Transverse colon (tissue), 4 donors: ENCODE results near the gene DHDDS. TPM values are rescaled to one million over a fixed set of nuclear protein-coding genes. Genes with fewer than 3 reads are reported as not detected.

ENCODE experiments used
- DNase-seq: peaks from one replicate; pipeline ENCODE4 v3.0.0-alpha.2; 2019
- H3K27ac ChIP-seq, 4 donors: fragments of 200-600 bp; sonication (generic); 2 replicates each; pipeline ENCODE4 v1.5.1; 2016 to 2018; ENCODE audit warnings: inconsistent platforms in 4 of 4
- H3K27me3 ChIP-seq: fragments of 200-600 bp; sonication (generic); 2 replicates; pipeline ENCODE4 v1.5.1; 2017; ENCODE audit warnings: inconsistent platforms
- H3K36me3 ChIP-seq, 4 donors: fragments of 200-600 bp; sonication (generic); 2 replicates each; pipeline ENCODE4 v1.5.1; 2017 to 2019; ENCODE audit warnings: inconsistent platforms in 4 of 4
- H3K4me1 ChIP-seq, 4 donors: fragments of 200-600 bp; sonication (generic); 2 replicates each; pipeline ENCODE4 v1.5.1; 2017 to 2020; ENCODE audit warnings: inconsistent platforms in 4 of 4
- H3K4me3 ChIP-seq, 4 donors: fragments of 200-600 bp; sonication (generic); 1 replicate in 1 of 4; 2 replicates in 3 of 4; pipeline versions ENCODE4 v1.5.1 to v1.6.1; 2017 to 2019; ENCODE audit warnings: inconsistent platforms in 4 of 4
- H3K9me3 ChIP-seq, 2 donors: fragments of 200-600 bp; sonication (generic); 2 replicates each; pipeline ENCODE4 v1.5.1; 2017 to 2019; ENCODE audit warnings: inconsistent platforms in 2 of 2
- CTCF ChIP-seq, 5 experiments: fragments of 200-600 bp in 3 of 5; fragments of 450-650 bp in 2 of 5; sonication (generic) in 3 of 5; IDR thresholded peaks; 1 replicate in 2 of 5; 2 replicates in 3 of 5; pipeline ENCODE4 v1.5.1; 2016 to 2017; ENCODE audit warnings: antibody characterized with exemption in 5 of 5, inconsistent platforms in 3 of 5, mild to moderate bottlenecking in 2 of 5, moderate library complexity in 1 of 5
- EP300 ChIP-seq: sonication (generic); formaldehyde crosslinking; IDR thresholded peaks from one replicate; pipeline ENCODE4 v1.6.1; 2017; ENCODE audit warnings: antibody characterized with exemption, low read depth
- POLR2A ChIP-seq: fragments of 450-650 bp; IDR thresholded peaks from one replicate; pipeline ENCODE4 v1.6.1; 2016; ENCODE audit warnings: antibody characterized with exemption, mild to moderate bottlenecking, moderate library complexity
- POLR2AphosphoS5 ChIP-seq, 3 donors: sonication (generic); formaldehyde crosslinking; IDR thresholded peaks; one replicate each; pipeline ENCODE4 v1.6.1; 2016; ENCODE audit warnings: antibody characterized with exemption in 3 of 3
- WGBS, 2 donors: methylation state at CpG; one replicate each; pipeline ENCODE4 v1.1.5; 2018; ENCODE audit warnings: low coverage in 1 of 2; 5-methylcytosine and 5-hydroxymethylcytosine counted together
- in situ Hi-C, 4 donors: fragments of 200-750 bp; cut with MboI; loops; one replicate each; pipeline versions ENCODE4 v1.15.0 to v1.15.1; 2017; ENCODE audit warnings: low sequenced_read_pairs in 3 of 4, low pct_ligation_motif_present in 1 of 4, low pct_unique_long_range_greater_than_20kb in 1 of 4
- intact Hi-C: fragments of 100-400 bp; cut with DNase I; formaldehyde crosslinking; loops from one replicate; pipeline ENCODE4 v1.15.1; 2023; ENCODE audit warnings: low total_unique reads
- total RNA-seq, 4 donors: library from RNA; depleted of rRNA; stranded (reverse); fragments of >200 nt; gene quantifications; one replicate each; pipeline ENCODE4 v1.1.0, GENCODE V29; 2016

Gene DHDDS
- total RNA-seq, 4 donors from 2014 or later: 83.4 to 204 (median 131) TPM

DNA sequence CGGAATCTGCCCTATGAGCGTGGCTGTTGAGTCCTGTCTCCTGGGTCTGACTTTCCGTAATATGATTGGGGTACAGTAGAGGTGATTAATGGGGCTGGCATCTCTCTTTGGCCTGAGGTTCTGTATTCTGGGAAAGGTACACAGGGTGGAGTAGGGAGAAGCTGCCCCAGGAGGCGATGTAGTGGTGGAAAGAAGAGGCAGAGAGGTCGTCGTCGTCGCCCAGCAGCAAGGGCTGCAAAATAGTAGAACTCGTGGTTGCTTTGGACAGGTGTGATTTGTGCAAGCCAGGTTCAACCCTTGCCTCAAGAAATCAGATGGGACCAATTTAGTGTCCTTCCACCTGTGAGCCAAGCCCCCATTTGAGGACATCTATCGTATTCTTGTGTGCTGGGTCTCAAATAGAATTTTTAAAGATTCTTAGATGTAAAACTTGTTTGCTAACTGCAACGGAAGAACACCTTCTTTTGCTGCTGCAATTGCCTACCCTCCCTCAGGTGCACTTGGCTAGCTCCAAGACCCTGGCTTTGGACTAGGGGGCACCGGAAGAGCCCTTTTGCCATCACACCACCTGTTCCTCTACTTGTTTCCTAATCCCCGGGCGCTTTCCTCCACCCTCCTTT, 38.9 kb downstream of the DHDDS start:
- TF ChIP-seq POLR2A (no peak), POLR2AphosphoS5 (IDR thresholded peaks at IDR 0.05) (no peak), EP300 (no peak), CTCF (IDR thresholded peaks at IDR 0.05) (no peak)
- intact Hi-C loops: no loop called here
- in situ Hi-C loops: no loop called here
- Histone ChIP-seq H3K27ac (peak overlapping the region; percentile 41 to 100 (median 99)), H3K27me3 (no peaks in the 10 kb centered on the region), H3K36me3 (peaks cover 0 to 33% (median 9%) of the 10 kb centered on the region in 4 donors), H3K4me1 (peaks cover 13 to 55% (median 41%) of the 10 kb centered on the region in 4 donors), H3K9me3 (no peaks in the 10 kb centered on the region), H3K4me3 (peak overlapping the region in 2 of 4 donors; percentile 87 to 99)
- no peak for DNase-seq
- WGBS, 2 donors: 30 to 41% methylated on average over 11 to 14 of the region's 14 CpGs

DNA sequence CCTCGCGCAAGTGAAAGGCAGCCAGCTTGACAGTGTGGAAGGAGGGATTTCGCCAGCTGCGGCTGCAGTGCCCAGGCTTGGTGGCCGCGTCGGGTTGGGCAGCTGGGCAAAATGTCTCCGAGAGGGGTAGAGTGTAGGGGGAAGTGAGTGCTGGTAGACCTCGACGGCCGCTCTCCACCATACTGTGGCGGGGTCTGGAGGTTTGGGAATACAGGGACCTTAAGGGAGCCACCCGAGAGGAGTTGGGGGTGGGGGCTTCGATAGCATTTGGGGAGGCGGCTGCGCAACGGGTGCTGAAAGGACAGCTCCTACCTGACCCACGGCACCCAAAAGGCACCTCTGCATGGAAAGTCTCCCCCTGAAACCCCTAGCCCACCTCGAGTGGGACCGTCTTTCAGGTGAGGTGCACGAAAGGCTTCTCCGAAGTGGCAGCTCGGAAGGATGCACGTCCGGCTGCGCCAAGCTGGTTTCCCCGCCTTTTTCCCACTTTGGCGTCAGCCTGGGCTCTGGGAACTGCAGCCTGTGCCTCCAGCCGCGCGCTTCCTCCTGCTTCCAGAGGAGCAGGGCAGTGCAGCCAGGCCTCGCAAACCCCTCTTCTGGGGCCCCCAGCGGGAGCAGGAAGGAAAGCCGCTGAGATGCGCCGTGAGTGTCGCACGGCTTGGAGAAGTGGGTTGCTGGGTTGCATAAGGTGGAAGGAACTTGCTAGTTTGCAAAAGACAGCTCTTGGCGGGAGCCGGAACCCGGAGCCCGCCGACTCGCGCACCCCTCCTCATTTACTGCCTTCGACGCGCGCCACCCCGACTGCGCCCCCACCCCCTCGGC, 39.6 kb downstream of the DHDDS start:
- H3K36me3 ChIP-seq: peaks cover 0 to 26% (median 9%) of the 10 kb centered on the region in 4 donors
- DNase-seq: peak; percentile 69
- H3K4me1 ChIP-seq: peaks cover 13 to 55% (median 41%) of the 10 kb centered on the region in 4 donors
- peak overlapping the region; percentile 83 to 99 (median 90) for H3K4me3 ChIP-seq
- in situ Hi-C loops: no loop called here
- no peak for TF ChIP-seq CTCF (IDR thresholded peaks at IDR 0.05)
- TF ChIP-seq POLR2A: peak; percentile 7
- TF ChIP-seq POLR2AphosphoS5 (IDR thresholded peaks at IDR 0.05): peak in 2 of 3 donors; percentile 4 to 65
- no peak for TF ChIP-seq EP300
- 1% methylated on average over 52 of the region's 52 CpGs; no CpG with 5 or more reads in 1 of the 2 donors for WGBS, 2 donors
- intact Hi-C loops: no loop called here
- peak overlapping the region; percentile 99 to 100 (median 100) for H3K27ac ChIP-seq
- no peaks in the 10 kb centered on the region for H3K27me3 ChIP-seq
- no peaks in the 10 kb centered on the region for H3K9me3 ChIP-seq

- H3K27me3 ChIP-seq: no peaks in the 10 kb centered on the region
- H3K27ac ChIP-seq: peak within 1 kb of the TSS; percentile 99 to 100 (median 100)
- in situ Hi-C loops (no loop called here), intact Hi-C loops (no loop called here)
- H3K36me3 ChIP-seq: peaks cover 0 to 23% (median 9%) of the 10 kb centered on the region in 4 donors
- peaks cover 13 to 55% (median 41%) of the 10 kb centered on the region in 4 donors for H3K4me1 ChIP-seq
- peak; percentile 93 for DNase-seq
- H3K4me3 ChIP-seq: peak within 1 kb of the TSS; percentile 83 to 99 (median 90)
- 0% methylated on average over 24 of the region's 69 CpGs; no CpG with 5 or more reads in 1 of the 2 donors for WGBS, 2 donors
- H3K9me3 ChIP-seq: no peaks in the 10 kb centered on the region
- TF ChIP-seq CTCF (IDR thresholded peaks at IDR 0.05) (no peak), POLR2AphosphoS5 (IDR thresholded peaks at IDR 0.05) (peak in 2 of 3 donors; percentile 2 to 5), POLR2A (peak; percentile 48), EP300 (no peak)
Observed at GRCh38 chr1:26472320-26472900, 40.3 kb downstream of the DHDDS start, which contains the start of gene HMGN2. Gene HMGN2 (plus strand): TSS chr1:26472440. CDS start chr1:26472613, 173 bp downstream.
